ENCODE data around the gene HCFC1.

- TF ChIP-seq EZH2 (IDR thresholded peaks at IDR 0.05; ENCODE audit: borderline replicate concordance, low read depth, low read length, severe bottlenecking): no peak
- TF ChIP-seq, protein P1, sequence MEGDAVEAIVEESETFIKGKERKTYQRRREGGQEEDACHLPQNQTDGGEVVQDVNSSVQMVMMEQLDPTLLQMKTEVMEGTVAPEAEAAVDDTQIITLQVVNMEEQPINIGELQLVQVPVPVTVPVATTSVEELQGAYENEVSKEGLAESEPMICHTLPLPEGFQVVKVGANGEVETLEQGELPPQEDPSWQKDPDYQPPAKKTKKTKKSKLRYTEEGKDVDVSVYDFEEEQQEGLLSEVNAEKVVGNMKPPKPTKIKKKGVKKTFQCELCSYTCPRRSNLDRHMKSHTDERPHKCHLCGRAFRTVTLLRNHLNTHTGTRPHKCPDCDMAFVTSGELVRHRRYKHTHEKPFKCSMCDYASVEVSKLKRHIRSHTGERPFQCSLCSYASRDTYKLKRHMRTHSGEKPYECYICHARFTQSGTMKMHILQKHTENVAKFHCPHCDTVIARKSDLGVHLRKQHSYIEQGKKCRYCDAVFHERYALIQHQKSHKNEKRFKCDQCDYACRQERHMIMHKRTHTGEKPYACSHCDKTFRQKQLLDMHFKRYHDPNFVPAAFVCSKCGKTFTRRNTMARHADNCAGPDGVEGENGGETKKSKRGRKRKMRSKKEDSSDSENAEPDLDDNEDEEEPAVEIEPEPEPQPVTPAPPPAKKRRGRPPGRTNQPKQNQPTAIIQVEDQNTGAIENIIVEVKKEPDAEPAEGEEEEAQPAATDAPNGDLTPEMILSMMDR (IDR thresholded peaks at IDR 0.05; ENCODE audit: borderline replicate concordance, extremely low read depth, low read length, poor library complexity, severe bottlenecking): peak; percentile 80
Measured at GRCh38 chrX:153947009-153947769, 24.4 kb downstream of the HCFC1 start.
